Measurements from ENCODE around the gene APMAP.
"Not testable (repeated sequence)": the region's sequence is repeated elsewhere in the genome, so short reads cannot be mapped to it uniquely, and the experiment has no call there.

APMAP gene

GRCh38 chr20:24929867-24930723 lies 62.5 kb downstream of the APMAP start:
- not testable (repeated sequence) for DNase-seq

- not testable (repeated sequence) for DNase-seq
Observed at GRCh38 chr20:24929259-24929658, 63.3 kb downstream of the APMAP start.

GRCh38 chr20:24920706-24921105 lies 71.8 kb downstream of the APMAP start:
- DNase-seq: not testable (repeated sequence)

- not testable (repeated sequence) for DNase-seq
Observed at GRCh38 chr20:24919665-24920064, 72.9 kb downstream of the APMAP start.

- no peak for DNase-seq
Observed at GRCh38 chr20:24918579-24919566, 73.7 kb downstream of the APMAP start.

- peak; percentile 74 for DNase-seq
Observed at GRCh38 chr20:24917797-24918578, 74.6 kb downstream of the APMAP start.

GRCh38 chr20:24917056-24917455 lies 75.5 kb downstream of the APMAP start:
- no peak for DNase-seq

GRCh38 chr20:24916412-24916811 lies 76.1 kb downstream of the APMAP start:
- DNase-seq: no peak

GRCh38 chr20:24915892-24916291 lies 76.7 kb downstream of the APMAP start:
- DNase-seq: no peak

GRCh38 chr20:24915440-24915839 lies 77.1 kb downstream of the APMAP start:
- DNase-seq: no peak

GRCh38 chr20:24914388-24915241 lies 77.9 kb downstream of the APMAP start:
- DNase-seq: no peak

- DNase-seq: no peak
Observed at GRCh38 chr20:24913076-24913628, 79.4 kb downstream of the APMAP start.

All from stimulated activated CD8-positive, alpha-beta memory T cell treated with anti-CD3 and anti-CD28 coated beads, Interleukin-4, amount 100 ng/mL, for 48 hours (primary cell).